ENCODE data around the gene RAD23A. TPM values are rescaled to one million over a fixed set of nuclear protein-coding genes. Genes with fewer than 3 reads are reported as not detected.

The RAD23A gene
- total and polyA plus RNA-seq, 2 donors (not counting 3 experiments of a cell fraction or from before 2014, with no cell fraction given), result 66.9 to 102 TPM

- H3K4me2 ChIP-seq (ENCODE audit: insufficient read depth, low read length), result peak overlapping the region; percentile 63
- H3K4me3 ChIP-seq (replicated peaks in 1 of 3; ENCODE audit: insufficient read depth in 1 of 3, low read depth in 1 of 3, low read length in 3 of 3), result peak overlapping the region in 2 of 3 experiments; percentile 23 to 35
- FAIRE-seq, result peak; percentile 73
- H3K27me3 ChIP-seq (ENCODE audit: control insufficient read depth in 2 of 2, insufficient read depth in 2 of 2, low read length in 2 of 2), result no peaks in the 10 kb centered on the region
- dilution Hi-C loops (cut with MboI; ENCODE audit: extremely low pct_ligation_motif_present, low sequenced_read_pairs), result no loop called here
- intact Hi-C loops (cut with micrococcal nuclease), result loop anchor here (1.0 kb wide), 4 partner anchors 51 to 111 kb away; no protein-coding TSS in a partner anchor
- H3K4me1 ChIP-seq (ENCODE audit: control insufficient read depth, extremely low read depth, insufficient read depth, low read length), result peaks cover 2% of the 10 kb centered on the region
- POLR2A ChIA-PET, result no interaction called here
- no peak for TF ChIP-seq POLR2AphosphoS5 (IDR thresholded peaks at IDR 0.05; ENCODE audit: insufficient read depth, low read depth, low read length)
- TF ChIP-seq, protein P1, sequence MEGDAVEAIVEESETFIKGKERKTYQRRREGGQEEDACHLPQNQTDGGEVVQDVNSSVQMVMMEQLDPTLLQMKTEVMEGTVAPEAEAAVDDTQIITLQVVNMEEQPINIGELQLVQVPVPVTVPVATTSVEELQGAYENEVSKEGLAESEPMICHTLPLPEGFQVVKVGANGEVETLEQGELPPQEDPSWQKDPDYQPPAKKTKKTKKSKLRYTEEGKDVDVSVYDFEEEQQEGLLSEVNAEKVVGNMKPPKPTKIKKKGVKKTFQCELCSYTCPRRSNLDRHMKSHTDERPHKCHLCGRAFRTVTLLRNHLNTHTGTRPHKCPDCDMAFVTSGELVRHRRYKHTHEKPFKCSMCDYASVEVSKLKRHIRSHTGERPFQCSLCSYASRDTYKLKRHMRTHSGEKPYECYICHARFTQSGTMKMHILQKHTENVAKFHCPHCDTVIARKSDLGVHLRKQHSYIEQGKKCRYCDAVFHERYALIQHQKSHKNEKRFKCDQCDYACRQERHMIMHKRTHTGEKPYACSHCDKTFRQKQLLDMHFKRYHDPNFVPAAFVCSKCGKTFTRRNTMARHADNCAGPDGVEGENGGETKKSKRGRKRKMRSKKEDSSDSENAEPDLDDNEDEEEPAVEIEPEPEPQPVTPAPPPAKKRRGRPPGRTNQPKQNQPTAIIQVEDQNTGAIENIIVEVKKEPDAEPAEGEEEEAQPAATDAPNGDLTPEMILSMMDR (IDR thresholded peaks at IDR 0.05; ENCODE audit: extremely low read depth in 1 of 2, insufficient read depth in 1 of 2, low read depth in 1 of 2, low read length in 2 of 2), result peak; percentile 91 to 92
- H3K9ac ChIP-seq (replicated peaks; ENCODE audit: extremely low read depth, insufficient read depth, low read length), result peak overlapping the region; percentile 60
- H3K27ac ChIP-seq (ENCODE audit: insufficient read depth, low read depth, low read length), result no peak overlapping the region
- no TSS peak for BruUV-seq (replicated peaks)
- H2AFZ ChIP-seq (ENCODE audit: low read depth, low read length), result peak overlapping the region; percentile 89
- no peaks in the 10 kb centered on the region for H3K9me3 ChIP-seq (replicated peaks; ENCODE audit: control insufficient read depth, insufficient read depth, low read length)
- H4K20me1 ChIP-seq (replicated peaks; ENCODE audit: control insufficient read depth, extremely low read depth, insufficient read depth, low read length), result no peaks in the 10 kb centered on the region
- H3K9me1 ChIP-seq (replicated peaks; ENCODE audit: control insufficient read depth, extremely low read depth, insufficient read depth, low read length), result no peaks in the 10 kb centered on the region
- H3K79me2 ChIP-seq (ENCODE audit: control insufficient read depth, insufficient read depth, low read length), result no peaks in the 10 kb centered on the region
- DNase-seq (ENCODE audit: low read depth, low spot score), result peak; percentile 83
- H3K36me3 ChIP-seq (ENCODE audit: control insufficient read depth in 2 of 2, extremely low read depth in 1 of 2, insufficient read depth in 2 of 2, low read length in 2 of 2), result no peaks in the 10 kb centered on the region
- CTCF ChIA-PET, result interaction anchor here (0.6 to 13.4 kb wide), 8 partner anchors 9 to 110 kb away, joined by 3 to 543 read pairs (median 8); partner anchors contain the start of gene NFIX
Observed at GRCh38 chr19:12983542-12984142, 38.0 kb downstream of the RAD23A start.

GRCh38 chr19:12984143-12984627 lies 38.5 kb downstream of the RAD23A start:
- dilution Hi-C loops (cut with MboI; ENCODE audit: extremely low pct_ligation_motif_present, low sequenced_read_pairs), result no loop called here
- TF ChIP-seq, protein P1 (IDR thresholded peaks at IDR 0.05; ENCODE audit: extremely low read depth in 1 of 2, insufficient read depth in 1 of 2, low read depth in 1 of 2, low read length in 2 of 2), result no peak
- TF ChIP-seq FOS (IDR thresholded peaks at IDR 0.05; ENCODE audit: borderline replicate concordance, insufficient read depth, low read length) (no peak), JUN (IDR thresholded peaks at IDR 0.05; ENCODE audit: borderline replicate concordance, insufficient read depth, insufficient read length, low read depth) (no peak), POLR2A (IDR thresholded peaks at IDR 0.05; ENCODE audit: low read depth, low read length) (no peak), GATA2 (IDR thresholded peaks at IDR 0.05; ENCODE audit: insufficient read depth, insufficient read length, low read depth, low read length) (no peak)
- TF ChIP-seq, protein P2, sequence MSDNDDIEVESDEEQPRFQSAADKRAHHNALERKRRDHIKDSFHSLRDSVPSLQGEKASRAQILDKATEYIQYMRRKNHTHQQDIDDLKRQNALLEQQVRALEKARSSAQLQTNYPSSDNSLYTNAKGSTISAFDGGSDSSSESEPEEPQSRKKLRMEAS (IDR thresholded peaks at IDR 0.05; ENCODE audit: insufficient read depth, insufficient read length), result no peak
- H3K4me2 ChIP-seq (ENCODE audit: insufficient read depth, low read length), result no peak overlapping the region
- intact Hi-C loops (cut with micrococcal nuclease), result no loop called here
- H3K9me1 ChIP-seq (replicated peaks; ENCODE audit: control insufficient read depth, extremely low read depth, insufficient read depth, low read length), result no peaks in the 10 kb centered on the region
- no peaks in the 10 kb centered on the region for H4K20me1 ChIP-seq (replicated peaks; ENCODE audit: control insufficient read depth, extremely low read depth, insufficient read depth, low read length)
- no peak overlapping the region for H3K4me3 ChIP-seq (replicated peaks in 1 of 3; ENCODE audit: insufficient read depth in 1 of 3, low read depth in 1 of 3, low read length in 3 of 3)
- FAIRE-seq (no peak), DNase-seq (ENCODE audit: low read depth, low spot score) (no peak)
- no peak overlapping the region for H2AFZ ChIP-seq (ENCODE audit: low read depth, low read length)
- CTCF ChIA-PET, result interaction anchor here (0.6 to 13.4 kb wide), 11 partner anchors 9 to 109 kb away, joined by 3 to 543 read pairs (median 7); partner anchors contain the start of gene NFIX
- POLR2A ChIA-PET, result no interaction called here
- no peak overlapping the region for H3K27ac ChIP-seq (ENCODE audit: insufficient read depth, low read depth, low read length)
- no TSS peak for BruUV-seq (replicated peaks)
- H3K9me3 ChIP-seq (replicated peaks; ENCODE audit: control insufficient read depth, insufficient read depth, low read length), result no peaks in the 10 kb centered on the region
- no peaks in the 10 kb centered on the region for H3K27me3 ChIP-seq (ENCODE audit: control insufficient read depth in 2 of 2, insufficient read depth in 2 of 2, low read length in 2 of 2)
- no peak overlapping the region for H3K9ac ChIP-seq (replicated peaks; ENCODE audit: extremely low read depth, insufficient read depth, low read length)
- H3K79me2 ChIP-seq (ENCODE audit: control insufficient read depth, insufficient read depth, low read length), result no peaks in the 10 kb centered on the region
- no peaks in the 10 kb centered on the region for H3K36me3 ChIP-seq (ENCODE audit: control insufficient read depth in 2 of 2, extremely low read depth in 1 of 2, insufficient read depth in 2 of 2, low read length in 2 of 2)
- H3K4me1 ChIP-seq (ENCODE audit: control insufficient read depth, extremely low read depth, insufficient read depth, low read length), result peaks cover 2% of the 10 kb centered on the region
